Suprapubic skin (tissue), 4 donors: Measurements from ENCODE around the gene SYT12.

Source experiments
- EP300 ChIP-seq: sonication (generic); formaldehyde crosslinking; IDR thresholded peaks from one replicate; pipeline ENCODE4 v1.6.1; 2017; ENCODE audit warnings: antibody characterized with exemption
- POLR2A ChIP-seq, 2 donors: fragments of 450-650 bp; IDR thresholded peaks; one replicate each; pipeline ENCODE4 v1.6.1; 2017; ENCODE audit warnings: antibody characterized with exemption in 2 of 2, mild to moderate bottlenecking in 2 of 2, moderate library complexity in 2 of 2
- POLR2AphosphoS5 ChIP-seq, 3 donors: sonication (generic); formaldehyde crosslinking; IDR thresholded peaks; one replicate each; pipeline ENCODE4 v1.6.1; 2017; ENCODE audit warnings: antibody characterized with exemption in 3 of 3
- TF ChIP-seq, protein P1 (sequence below), 2 donors: fragments of 200-600 bp in 1 of 2; fragments of 450-650 bp in 1 of 2; sonication (generic) in 1 of 2; IDR thresholded peaks; one replicate each; pipeline ENCODE4 v1.5.1; 2016 to 2019; ENCODE audit warnings: antibody characterized with exemption in 2 of 2, mild to moderate bottlenecking in 1 of 2, moderate library complexity in 1 of 2

DNA sequence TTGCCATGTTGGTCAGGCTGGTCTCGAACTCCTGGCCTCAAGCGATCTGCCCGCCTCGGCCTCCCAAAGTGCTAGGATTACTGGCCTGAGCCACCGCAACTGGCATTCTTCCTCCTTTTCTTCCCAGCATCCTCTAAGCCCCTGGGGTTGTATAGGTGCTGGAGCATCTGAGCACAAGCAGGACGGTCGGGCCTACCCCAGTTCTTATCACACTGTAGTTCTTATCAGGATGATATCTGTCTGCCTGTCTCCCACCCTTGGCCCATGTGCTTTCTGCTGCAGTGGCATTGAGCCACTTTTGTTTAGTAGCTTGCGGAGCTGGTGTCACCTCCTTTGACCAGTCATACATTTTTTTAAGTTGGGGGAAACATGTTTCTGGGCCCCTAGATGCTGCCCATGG, 35.6 kb downstream of the SYT12 start:
- TF ChIP-seq, protein P1, sequence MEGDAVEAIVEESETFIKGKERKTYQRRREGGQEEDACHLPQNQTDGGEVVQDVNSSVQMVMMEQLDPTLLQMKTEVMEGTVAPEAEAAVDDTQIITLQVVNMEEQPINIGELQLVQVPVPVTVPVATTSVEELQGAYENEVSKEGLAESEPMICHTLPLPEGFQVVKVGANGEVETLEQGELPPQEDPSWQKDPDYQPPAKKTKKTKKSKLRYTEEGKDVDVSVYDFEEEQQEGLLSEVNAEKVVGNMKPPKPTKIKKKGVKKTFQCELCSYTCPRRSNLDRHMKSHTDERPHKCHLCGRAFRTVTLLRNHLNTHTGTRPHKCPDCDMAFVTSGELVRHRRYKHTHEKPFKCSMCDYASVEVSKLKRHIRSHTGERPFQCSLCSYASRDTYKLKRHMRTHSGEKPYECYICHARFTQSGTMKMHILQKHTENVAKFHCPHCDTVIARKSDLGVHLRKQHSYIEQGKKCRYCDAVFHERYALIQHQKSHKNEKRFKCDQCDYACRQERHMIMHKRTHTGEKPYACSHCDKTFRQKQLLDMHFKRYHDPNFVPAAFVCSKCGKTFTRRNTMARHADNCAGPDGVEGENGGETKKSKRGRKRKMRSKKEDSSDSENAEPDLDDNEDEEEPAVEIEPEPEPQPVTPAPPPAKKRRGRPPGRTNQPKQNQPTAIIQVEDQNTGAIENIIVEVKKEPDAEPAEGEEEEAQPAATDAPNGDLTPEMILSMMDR (IDR thresholded peaks at IDR 0.05) = no peak
- TF ChIP-seq POLR2A (IDR thresholded peaks at IDR 0.05) = no peak
- no peak for TF ChIP-seq EP300
- TF ChIP-seq POLR2AphosphoS5 (IDR thresholded peaks at IDR 0.05) = no peak
